HL-60 (cell line): ENCODE results near the gene P2RY6.

ENCODE experiments used
- DNase-seq, 2 experiments: peaks; one replicate each; pipeline ENCODE4 v3.0.0-alpha.2; 2010 to 2020; ENCODE audit warnings: low read depth in 1 of 2, low spot score in 1 of 2
- H3K27ac ChIP-seq: fragments of 250-450 bp; sonication (Bioruptor Pico); replicated peaks from 2 replicates; pipeline ENCODE4 v1.5.1; 2020; ENCODE audit warnings: mild to moderate bottlenecking, moderate library complexity
- H3K27me3 ChIP-seq: fragments of 250-450 bp; sonication (Bioruptor Pico); 2 replicates; pipeline ENCODE4 v1.5.1; 2021; ENCODE audit warnings: mild to moderate bottlenecking, moderate library complexity; ENCODE audit not compliant: insufficient read depth, poor library complexity, severe bottlenecking
- H3K4me3 ChIP-seq: replicated peaks from 2 replicates; pipeline ENCODE4 v1.5.1; 2011; ENCODE audit warnings: mild to moderate bottlenecking, control low read depth, low read length; ENCODE audit not compliant: insufficient read depth
- GABPA ChIP-seq: IDR thresholded peaks from 2 replicates; pipeline ENCODE4 v1.6.1; 2012; ENCODE audit warnings: low read depth
- POLR2AphosphoS5 ChIP-seq: IDR thresholded peaks from 2 replicates; pipeline ENCODE4 v1.6.1; 2012; ENCODE audit warnings: low read depth
- SPI1 ChIP-seq: IDR thresholded peaks from 2 replicates; pipeline ENCODE4 v1.6.1; 2012; ENCODE audit warnings: low read depth, mild to moderate bottlenecking, borderline replicate concordance
- TF ChIP-seq, protein P1 (sequence below): IDR thresholded peaks from one replicate; pipeline ENCODE4 v1.5.1; 2011; ENCODE audit warnings: low read length, control low read depth, inconsistent platforms; ENCODE audit not compliant: insufficient read depth
- TF ChIP-seq, protein P2 (sequence below): IDR thresholded peaks from 2 replicates; pipeline ENCODE4 v1.6.1; 2012; ENCODE audit warnings: low read depth; ENCODE audit not compliant: insufficient replicate concordance

P2RY6 gene

DNA sequence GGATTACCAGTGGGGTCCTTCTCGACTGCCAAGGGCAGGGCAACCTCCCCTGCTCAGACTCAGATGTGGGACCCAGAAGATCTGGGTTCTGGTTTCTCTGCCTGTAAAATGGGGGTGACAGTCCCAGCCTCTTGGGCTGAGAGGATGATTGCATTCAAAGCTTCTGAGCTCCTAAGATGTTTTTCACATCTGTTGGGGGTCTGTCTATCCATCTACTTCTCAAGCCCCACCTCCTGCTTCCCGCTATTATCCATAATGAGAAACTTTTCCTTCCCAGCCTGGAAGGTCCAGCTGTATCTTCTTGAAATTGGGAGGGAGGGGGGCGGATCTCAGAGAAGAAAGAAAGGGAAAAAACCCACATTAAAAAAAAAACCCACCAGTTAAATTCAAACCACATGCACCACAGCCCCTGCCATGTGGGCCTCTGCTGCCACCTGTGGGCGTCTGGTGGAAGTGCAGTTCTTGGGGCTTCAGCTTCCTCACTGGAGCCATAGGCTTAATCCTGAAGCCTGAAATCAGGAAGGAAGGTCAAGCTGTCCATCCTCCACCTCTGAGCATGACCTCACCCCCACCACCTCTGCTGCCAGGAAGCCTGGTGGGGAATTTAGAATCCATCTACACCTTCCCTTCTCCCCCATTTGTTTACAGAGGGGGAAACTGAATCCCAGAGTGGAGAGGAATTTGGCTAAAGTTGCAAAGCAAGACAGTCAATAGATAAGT is 63.2 kb downstream of the P2RY6 start:
- peak in 1 of 2 experiments; percentile 80 for DNase-seq
- H3K27ac ChIP-seq: no peak overlapping the region

DNA sequence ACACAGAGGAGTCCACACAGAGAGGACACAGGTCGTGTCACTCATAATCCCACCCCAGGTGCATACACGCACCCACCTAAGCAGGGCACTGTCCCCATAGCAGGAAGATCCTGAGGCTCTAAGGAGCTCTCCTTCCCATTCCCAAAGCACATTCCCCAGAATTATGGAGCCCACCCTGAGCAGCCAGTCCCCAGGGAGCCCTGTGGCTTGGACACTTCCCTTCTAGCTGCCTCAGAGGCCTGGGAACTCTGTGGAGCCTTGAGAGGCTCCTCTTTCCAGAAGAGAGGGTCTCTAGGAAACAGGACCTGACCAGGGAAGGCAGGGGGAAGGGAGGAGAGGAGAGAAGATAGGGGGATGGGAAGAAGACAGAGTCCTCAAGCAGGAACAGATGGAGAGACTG is 65.7 kb downstream of the P2RY6 start:
- TF ChIP-seq POLR2AphosphoS5 (no peak), SPI1 (no peak), GABPA (no peak)
- TF ChIP-seq, protein P1, sequence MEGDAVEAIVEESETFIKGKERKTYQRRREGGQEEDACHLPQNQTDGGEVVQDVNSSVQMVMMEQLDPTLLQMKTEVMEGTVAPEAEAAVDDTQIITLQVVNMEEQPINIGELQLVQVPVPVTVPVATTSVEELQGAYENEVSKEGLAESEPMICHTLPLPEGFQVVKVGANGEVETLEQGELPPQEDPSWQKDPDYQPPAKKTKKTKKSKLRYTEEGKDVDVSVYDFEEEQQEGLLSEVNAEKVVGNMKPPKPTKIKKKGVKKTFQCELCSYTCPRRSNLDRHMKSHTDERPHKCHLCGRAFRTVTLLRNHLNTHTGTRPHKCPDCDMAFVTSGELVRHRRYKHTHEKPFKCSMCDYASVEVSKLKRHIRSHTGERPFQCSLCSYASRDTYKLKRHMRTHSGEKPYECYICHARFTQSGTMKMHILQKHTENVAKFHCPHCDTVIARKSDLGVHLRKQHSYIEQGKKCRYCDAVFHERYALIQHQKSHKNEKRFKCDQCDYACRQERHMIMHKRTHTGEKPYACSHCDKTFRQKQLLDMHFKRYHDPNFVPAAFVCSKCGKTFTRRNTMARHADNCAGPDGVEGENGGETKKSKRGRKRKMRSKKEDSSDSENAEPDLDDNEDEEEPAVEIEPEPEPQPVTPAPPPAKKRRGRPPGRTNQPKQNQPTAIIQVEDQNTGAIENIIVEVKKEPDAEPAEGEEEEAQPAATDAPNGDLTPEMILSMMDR: no peak
- TF ChIP-seq, protein P2, sequence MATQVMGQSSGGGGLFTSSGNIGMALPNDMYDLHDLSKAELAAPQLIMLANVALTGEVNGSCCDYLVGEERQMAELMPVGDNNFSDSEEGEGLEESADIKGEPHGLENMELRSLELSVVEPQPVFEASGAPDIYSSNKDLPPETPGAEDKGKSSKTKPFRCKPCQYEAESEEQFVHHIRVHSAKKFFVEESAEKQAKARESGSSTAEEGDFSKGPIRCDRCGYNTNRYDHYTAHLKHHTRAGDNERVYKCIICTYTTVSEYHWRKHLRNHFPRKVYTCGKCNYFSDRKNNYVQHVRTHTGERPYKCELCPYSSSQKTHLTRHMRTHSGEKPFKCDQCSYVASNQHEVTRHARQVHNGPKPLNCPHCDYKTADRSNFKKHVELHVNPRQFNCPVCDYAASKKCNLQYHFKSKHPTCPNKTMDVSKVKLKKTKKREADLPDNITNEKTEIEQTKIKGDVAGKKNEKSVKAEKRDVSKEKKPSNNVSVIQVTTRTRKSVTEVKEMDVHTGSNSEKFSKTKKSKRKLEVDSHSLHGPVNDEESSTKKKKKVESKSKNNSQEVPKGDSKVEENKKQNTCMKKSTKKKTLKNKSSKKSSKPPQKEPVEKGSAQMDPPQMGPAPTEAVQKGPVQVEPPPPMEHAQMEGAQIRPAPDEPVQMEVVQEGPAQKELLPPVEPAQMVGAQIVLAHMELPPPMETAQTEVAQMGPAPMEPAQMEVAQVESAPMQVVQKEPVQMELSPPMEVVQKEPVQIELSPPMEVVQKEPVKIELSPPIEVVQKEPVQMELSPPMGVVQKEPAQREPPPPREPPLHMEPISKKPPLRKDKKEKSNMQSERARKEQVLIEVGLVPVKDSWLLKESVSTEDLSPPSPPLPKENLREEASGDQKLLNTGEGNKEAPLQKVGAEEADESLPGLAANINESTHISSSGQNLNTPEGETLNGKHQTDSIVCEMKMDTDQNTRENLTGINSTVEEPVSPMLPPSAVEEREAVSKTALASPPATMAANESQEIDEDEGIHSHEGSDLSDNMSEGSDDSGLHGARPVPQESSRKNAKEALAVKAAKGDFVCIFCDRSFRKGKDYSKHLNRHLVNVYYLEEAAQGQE: no peak
- Histone ChIP-seq H3K27me3 (no peaks in the 10 kb centered on the region), H3K27ac (no peak overlapping the region), H3K4me3 (no peak overlapping the region)
- DNase-seq: no peak

More for the DNA sequence above, 63.2 kb downstream of the P2RY6 start:
- no peaks in the 10 kb centered on the region for H3K27me3 ChIP-seq
- peak; percentile 54; the same call in 1 of the 2 replicates for TF ChIP-seq SPI1
- TF ChIP-seq, protein P1: peak; percentile 93
- no peak for TF ChIP-seq POLR2AphosphoS5
- TF ChIP-seq GABPA: no peak
- TF ChIP-seq, protein P2: no peak
- no peak overlapping the region for H3K4me3 ChIP-seq

DNA sequence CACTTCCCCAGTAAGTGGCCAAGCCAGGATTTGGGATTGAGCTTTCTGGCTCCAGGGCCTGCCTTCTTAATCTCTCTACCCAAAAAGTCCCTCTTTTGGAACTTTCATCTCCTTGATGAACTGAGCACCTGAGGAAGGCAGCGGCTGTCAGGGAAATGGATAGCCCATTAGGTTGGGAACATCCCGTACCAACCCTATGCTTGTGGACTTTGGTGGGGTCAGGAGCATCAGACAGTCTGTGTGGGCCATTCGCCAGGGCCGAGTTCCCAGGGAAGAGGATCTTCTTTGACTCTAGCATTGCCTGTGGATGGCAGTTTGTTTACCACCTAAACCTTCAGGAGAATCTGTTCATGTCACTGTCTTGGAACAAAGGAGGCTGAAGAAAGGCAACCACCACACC is 66.1 kb downstream of the P2RY6 start:
- Histone ChIP-seq H3K27me3 (no peaks in the 10 kb centered on the region), H3K4me3 (no peak overlapping the region), H3K27ac (no peak overlapping the region)
- DNase-seq: no peak
- TF ChIP-seq, protein P2: no peak
- TF ChIP-seq GABPA: no peak
- TF ChIP-seq POLR2AphosphoS5: no peak
- TF ChIP-seq, protein P1: no peak
- TF ChIP-seq SPI1: no peak
